Activated naive CD8-positive, alpha-beta T cell (primary cell): ENCODE results near the gene ANXA5.

ENCODE experiments used
- H3K27ac Mint-ChIP-seq: one replicate; pipeline ENCODE4 v1.8.0; 2021; ENCODE audit warnings: mixed read lengths
- H3K27me3 Mint-ChIP-seq: one replicate; pipeline ENCODE4 v1.8.0; 2021; ENCODE audit warnings: mixed read lengths
- H3K36me3 Mint-ChIP-seq: one replicate; pipeline ENCODE4 v1.8.0; 2021; ENCODE audit warnings: mixed read lengths
- H3K4me1 Mint-ChIP-seq: one replicate; pipeline ENCODE4 v1.8.0; 2021; ENCODE audit warnings: low read depth, mixed read lengths
- H3K4me3 Mint-ChIP-seq: one replicate; pipeline ENCODE4 v1.8.0; 2021; ENCODE audit warnings: mild to moderate bottlenecking, mixed read lengths
- H3K9me3 Mint-ChIP-seq: one replicate; pipeline ENCODE4 v1.8.0; 2021; ENCODE audit warnings: low read depth, mixed read lengths

Gene ANXA5

DNA sequence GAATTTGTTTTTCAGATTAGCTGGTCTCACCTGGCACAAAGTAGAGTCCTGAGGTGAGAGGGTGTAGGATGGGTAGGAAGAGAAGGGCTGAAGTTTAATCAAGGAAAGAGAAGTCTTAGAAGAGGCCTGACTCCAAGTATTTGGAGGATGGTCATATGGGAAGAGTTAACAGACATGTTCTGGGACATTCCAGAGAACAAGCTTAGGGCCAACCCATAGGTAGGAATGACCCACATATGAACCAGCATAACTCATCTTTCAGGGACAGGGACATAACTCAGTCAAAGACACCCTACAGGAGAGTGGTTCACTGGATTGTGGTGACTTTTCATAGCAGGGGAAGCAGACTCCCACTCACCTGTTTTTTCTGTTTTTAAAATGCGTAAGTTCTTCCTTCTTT is 27.9 kb upstream of the ANXA5 start:
- no peaks in the 10 kb centered on the region for H3K9me3 Mint-ChIP-seq
- no peaks in the 10 kb centered on the region for H3K36me3 Mint-ChIP-seq
- no peak overlapping the region for H3K4me3 Mint-ChIP-seq
- H3K27me3 Mint-ChIP-seq, result no peaks in the 10 kb centered on the region
- H3K4me1 Mint-ChIP-seq, result no peaks in the 10 kb centered on the region
- H3K27ac Mint-ChIP-seq, result no peak overlapping the region

DNA sequence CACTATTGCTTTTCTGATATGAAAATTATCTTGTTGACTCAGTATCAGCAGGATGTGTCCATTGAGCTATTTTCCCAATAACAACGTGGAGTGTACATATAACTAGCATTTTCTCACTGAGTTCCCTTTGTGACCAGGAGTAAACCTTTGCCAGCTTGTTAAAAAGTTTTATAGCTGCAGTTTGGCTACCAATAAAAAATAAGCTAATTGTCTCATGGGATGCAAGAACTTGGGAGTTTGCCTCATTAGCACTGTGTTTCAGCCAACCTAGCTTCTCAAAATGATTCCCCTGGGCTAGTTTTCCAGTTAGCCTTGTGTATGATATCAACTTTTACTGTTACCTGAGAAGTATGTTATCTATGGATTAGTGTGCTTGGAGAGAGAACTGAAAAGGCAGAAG is 24.9 kb upstream of the ANXA5 start:
- Mint-ChIP-seq H3K27ac (no peak overlapping the region), H3K9me3 (no peaks in the 10 kb centered on the region), H3K27me3 (peaks cover under 1% of the 10 kb centered on the region), H3K4me1 (no peaks in the 10 kb centered on the region), H3K36me3 (no peaks in the 10 kb centered on the region), H3K4me3 (no peak overlapping the region)

DNA sequence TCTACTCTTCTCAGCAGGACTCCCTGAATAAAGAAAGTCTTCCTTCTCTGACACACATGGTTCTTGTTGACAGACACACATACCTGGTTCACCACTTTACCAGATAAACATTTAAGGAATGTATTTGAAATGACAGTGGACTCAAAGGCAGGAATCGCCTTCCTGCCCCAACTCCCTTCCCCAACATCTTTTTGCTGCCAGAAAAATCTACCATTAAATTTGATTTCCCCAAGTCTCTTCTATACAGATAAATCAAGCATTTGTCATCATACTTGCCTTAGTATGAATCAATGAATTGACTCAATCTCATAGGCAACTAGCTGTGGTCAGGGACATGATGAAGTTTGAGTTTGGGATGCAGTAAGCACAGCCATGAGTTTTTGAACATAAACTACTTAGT is 23.3 kb upstream of the ANXA5 start:
- peaks cover 6% of the 10 kb centered on the region for H3K27me3 Mint-ChIP-seq
- H3K4me1 Mint-ChIP-seq, result no peaks in the 10 kb centered on the region
- H3K36me3 Mint-ChIP-seq, result no peaks in the 10 kb centered on the region
- H3K27ac Mint-ChIP-seq, result no peak overlapping the region
- H3K4me3 Mint-ChIP-seq, result no peak overlapping the region
- no peaks in the 10 kb centered on the region for H3K9me3 Mint-ChIP-seq

DNA sequence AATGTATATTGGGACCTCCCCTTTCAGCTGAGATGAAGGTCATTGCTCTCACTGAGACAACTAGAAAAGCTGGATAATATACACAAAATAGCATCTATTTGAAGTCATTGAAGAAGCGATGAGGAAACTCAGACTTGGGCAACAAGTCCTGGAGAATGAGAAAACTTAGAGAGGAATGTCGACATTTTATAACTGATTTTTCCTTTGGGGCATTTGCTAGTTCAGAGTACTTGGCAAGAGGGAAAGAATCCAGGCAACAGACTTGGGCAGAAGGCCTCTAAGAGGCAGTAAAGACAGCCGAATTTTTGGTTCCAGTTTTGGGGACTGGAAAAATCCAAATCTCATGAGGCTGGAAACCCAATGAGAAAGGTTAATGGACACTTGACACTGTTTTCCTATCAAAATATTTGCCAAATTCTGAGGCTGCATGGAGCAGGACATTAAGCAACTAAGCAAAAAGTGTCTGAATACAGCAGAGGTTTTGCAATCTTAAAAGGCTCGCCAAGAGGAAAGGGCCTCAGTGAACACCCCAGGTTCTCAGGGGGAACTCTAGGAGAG is 21.0 kb upstream of the ANXA5 start:
- H3K4me1 Mint-ChIP-seq, result no peaks in the 10 kb centered on the region
- H3K27me3 Mint-ChIP-seq, result peaks cover 11% of the 10 kb centered on the region
- no peak overlapping the region for H3K27ac Mint-ChIP-seq
- no peak overlapping the region for H3K4me3 Mint-ChIP-seq
- H3K36me3 Mint-ChIP-seq, result no peaks in the 10 kb centered on the region
- H3K9me3 Mint-ChIP-seq, result no peaks in the 10 kb centered on the region

GRCh38 chr4:121714548-121714947 is 17.8 kb upstream of the ANXA5 start:
- peaks cover 8% of the 10 kb centered on the region for H3K4me1 Mint-ChIP-seq
- H3K27ac Mint-ChIP-seq, result no peak overlapping the region
- H3K36me3 Mint-ChIP-seq, result no peaks in the 10 kb centered on the region
- no peaks in the 10 kb centered on the region for H3K9me3 Mint-ChIP-seq
- H3K27me3 Mint-ChIP-seq, result peaks cover 27% of the 10 kb centered on the region
- no peak overlapping the region for H3K4me3 Mint-ChIP-seq

GRCh38 chr4:121712783-121713182 is 16.0 kb upstream of the ANXA5 start:
- Mint-ChIP-seq H3K4me1 (peaks cover 8% of the 10 kb centered on the region), H3K36me3 (no peaks in the 10 kb centered on the region), H3K27me3 (peaks cover 33% of the 10 kb centered on the region), H3K4me3 (no peak overlapping the region), H3K9me3 (no peaks in the 10 kb centered on the region), H3K27ac (no peak overlapping the region)

DNA sequence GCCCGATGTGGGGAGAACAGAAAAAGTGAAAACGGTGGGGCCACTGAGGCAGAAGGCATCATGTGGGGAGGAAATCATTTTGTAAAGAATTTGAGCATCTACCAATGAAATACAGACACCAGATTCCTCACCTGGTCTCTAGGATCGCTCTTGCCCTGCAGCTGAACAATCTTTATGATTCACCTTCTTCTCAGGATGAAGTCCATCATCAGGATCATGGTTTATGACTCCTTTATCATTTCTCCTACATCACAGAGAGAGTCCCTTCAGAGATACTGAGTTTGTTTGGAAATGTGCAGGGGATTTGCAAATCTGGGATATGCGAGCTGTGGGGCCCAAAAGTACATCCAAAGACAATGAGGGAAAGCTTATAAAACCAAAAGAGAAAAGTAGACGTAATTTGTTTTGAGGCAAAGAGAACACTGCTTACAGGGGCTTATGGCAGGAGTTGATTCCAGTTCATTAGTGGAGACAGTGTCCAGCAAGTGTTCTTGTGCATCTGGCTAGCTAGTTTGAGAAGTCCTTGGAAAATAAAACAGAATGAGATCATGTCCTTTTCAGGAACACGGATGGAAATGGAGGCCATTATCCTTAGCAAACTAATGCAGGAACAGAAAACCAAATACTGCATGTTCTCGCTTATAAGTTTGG is 15.3 kb upstream of the ANXA5 start:
- Mint-ChIP-seq H3K4me3 (no peak overlapping the region), H3K9me3 (no peaks in the 10 kb centered on the region), H3K36me3 (no peaks in the 10 kb centered on the region), H3K27me3 (peaks cover 33% of the 10 kb centered on the region), H3K27ac (no peak overlapping the region), H3K4me1 (peaks cover 12% of the 10 kb centered on the region)

DNA sequence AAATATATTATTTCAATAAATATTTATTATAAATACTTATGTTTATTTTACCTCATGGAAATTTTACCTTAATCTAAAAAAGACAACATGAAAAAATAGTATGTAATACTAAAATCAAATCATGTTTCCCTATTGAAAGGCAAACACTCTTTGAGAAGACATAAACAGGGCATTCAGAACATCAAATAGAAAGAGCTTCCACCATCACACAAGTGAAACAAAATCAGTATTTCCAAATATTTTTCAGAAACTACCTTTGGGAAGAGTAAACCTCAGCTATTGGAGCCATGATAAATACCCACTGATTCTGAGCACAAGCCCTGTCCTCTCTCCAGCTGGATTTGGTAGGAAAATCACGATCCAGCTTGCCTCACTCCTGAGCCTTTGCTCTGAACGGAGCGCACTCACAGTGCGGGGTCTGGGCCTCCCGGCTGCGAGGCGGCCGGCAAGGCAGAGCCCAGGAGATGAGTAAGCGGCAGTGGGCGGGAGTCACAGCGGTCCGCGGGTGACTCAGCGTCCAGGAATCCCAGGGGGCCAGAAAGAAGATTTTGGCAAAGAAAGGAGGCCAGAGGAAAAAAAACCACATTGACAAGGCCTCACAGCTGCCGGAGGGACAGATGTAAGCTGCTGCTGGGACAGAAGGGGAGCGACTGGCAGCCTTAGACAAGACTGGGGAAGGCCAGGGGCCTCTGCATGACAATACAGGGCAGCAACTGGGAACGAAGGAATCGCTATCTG is 14.7 kb upstream of the ANXA5 start:
- no peaks in the 10 kb centered on the region for H3K9me3 Mint-ChIP-seq
- H3K27me3 Mint-ChIP-seq, result peaks cover 33% of the 10 kb centered on the region
- no peak overlapping the region for H3K27ac Mint-ChIP-seq
- H3K36me3 Mint-ChIP-seq, result no peaks in the 10 kb centered on the region
- H3K4me3 Mint-ChIP-seq, result no peak overlapping the region
- peaks cover 18% of the 10 kb centered on the region for H3K4me1 Mint-ChIP-seq

- no peaks in the 10 kb centered on the region for H3K9me3 Mint-ChIP-seq
- no peak overlapping the region for H3K4me3 Mint-ChIP-seq
- peaks cover 31% of the 10 kb centered on the region for H3K27me3 Mint-ChIP-seq
- no peak overlapping the region for H3K27ac Mint-ChIP-seq
- peaks cover 20% of the 10 kb centered on the region for H3K4me1 Mint-ChIP-seq
- no peaks in the 10 kb centered on the region for H3K36me3 Mint-ChIP-seq
These were observed 13.1 kb upstream of the ANXA5 start for GRCh38 chr4:121709766-121710405.

DNA sequence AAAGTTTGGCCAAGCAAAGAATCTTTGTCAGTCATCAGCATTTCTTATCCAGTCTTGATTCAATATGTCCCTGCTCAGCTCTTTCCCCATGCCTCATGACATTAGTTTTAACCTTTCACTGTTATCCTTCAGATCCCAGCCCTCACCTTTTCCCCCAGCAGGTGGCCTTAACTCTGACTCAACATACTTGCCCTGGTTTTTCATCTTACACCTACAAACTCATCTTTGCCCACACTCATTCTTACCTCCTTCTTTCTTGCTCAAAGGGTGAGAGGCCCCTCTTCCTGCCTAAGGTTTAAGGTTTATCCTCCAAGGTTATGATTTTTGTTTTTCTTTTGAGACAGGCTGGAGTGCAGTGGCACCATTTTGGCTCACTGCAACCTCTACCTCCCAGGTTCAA is 10.6 kb upstream of the ANXA5 start:
- Mint-ChIP-seq H3K36me3 (no peaks in the 10 kb centered on the region), H3K27ac (no peak overlapping the region), H3K27me3 (peaks cover 23% of the 10 kb centered on the region), H3K4me1 (peaks cover 20% of the 10 kb centered on the region), H3K9me3 (no peaks in the 10 kb centered on the region), H3K4me3 (peak overlapping the region; percentile 24)

- no peak overlapping the region for H3K4me3 Mint-ChIP-seq
- H3K27ac Mint-ChIP-seq, result peak overlapping the region; percentile 67
- H3K4me1 Mint-ChIP-seq, result peaks cover 18% of the 10 kb centered on the region
- H3K36me3 Mint-ChIP-seq, result no peaks in the 10 kb centered on the region
- H3K27me3 Mint-ChIP-seq, result peaks cover 18% of the 10 kb centered on the region
- H3K9me3 Mint-ChIP-seq, result no peaks in the 10 kb centered on the region
These were observed 9.8 kb upstream of the ANXA5 start for GRCh38 chr4:121706595-121707021.

DNA sequence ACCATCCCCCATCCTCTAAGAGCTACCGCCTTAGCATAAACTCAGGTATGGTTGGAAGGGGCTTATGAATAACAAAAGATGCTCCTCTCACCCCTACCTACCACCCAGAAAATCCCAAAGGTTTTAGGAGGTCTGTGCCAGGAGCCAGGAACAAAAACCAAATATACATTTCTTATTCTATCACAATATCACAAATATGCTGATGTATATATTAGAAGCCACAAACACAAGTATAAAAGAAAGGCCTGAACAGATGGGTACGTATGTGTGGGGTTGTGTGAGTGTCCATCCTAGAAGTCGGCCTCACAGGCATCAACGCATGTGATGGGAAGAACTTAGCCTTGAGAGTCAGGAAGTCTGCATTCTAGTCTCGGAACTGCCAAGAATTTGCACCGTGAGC is 8.7 kb upstream of the ANXA5 start:
- Mint-ChIP-seq H3K27ac (no peak overlapping the region), H3K9me3 (no peaks in the 10 kb centered on the region), H3K4me3 (no peak overlapping the region), H3K4me1 (peaks cover 12% of the 10 kb centered on the region), H3K36me3 (no peaks in the 10 kb centered on the region), H3K27me3 (peaks cover 13% of the 10 kb centered on the region)

DNA sequence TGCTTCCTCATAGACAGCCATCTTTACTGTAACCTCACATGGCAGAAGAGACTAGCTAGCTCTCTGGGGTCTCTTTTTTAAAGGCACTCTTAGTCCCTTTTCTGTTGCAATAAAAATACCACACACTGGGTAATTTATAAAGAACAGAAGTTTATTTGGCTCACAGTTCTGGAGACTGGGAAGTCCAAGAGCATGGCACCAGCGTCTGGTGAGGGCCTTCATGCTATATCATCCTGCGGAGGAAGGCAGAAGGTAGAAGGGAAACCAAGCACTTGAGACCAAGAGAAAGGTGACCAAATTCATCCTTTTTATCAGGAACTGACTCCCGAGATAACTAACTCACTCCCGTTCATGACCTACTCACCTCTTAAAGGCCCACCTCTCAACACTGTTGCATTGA is 5.4 kb upstream of the ANXA5 start:
- H3K27ac Mint-ChIP-seq, result no peak overlapping the region
- H3K27me3 Mint-ChIP-seq, result peaks cover 6% of the 10 kb centered on the region
- no peaks in the 10 kb centered on the region for H3K9me3 Mint-ChIP-seq
- no peak overlapping the region for H3K4me3 Mint-ChIP-seq
- H3K4me1 Mint-ChIP-seq, result peaks cover 18% of the 10 kb centered on the region
- no peaks in the 10 kb centered on the region for H3K36me3 Mint-ChIP-seq

- Mint-ChIP-seq H3K4me1 (peaks cover 10% of the 10 kb centered on the region), H3K36me3 (no peaks in the 10 kb centered on the region), H3K9me3 (no peaks in the 10 kb centered on the region), H3K4me3 (no peak overlapping the region), H3K27me3 (peaks cover 4% of the 10 kb centered on the region), H3K27ac (no peak overlapping the region)
These were observed 4.5 kb upstream of the ANXA5 start for GRCh38 chr4:121701263-121701662.

DNA sequence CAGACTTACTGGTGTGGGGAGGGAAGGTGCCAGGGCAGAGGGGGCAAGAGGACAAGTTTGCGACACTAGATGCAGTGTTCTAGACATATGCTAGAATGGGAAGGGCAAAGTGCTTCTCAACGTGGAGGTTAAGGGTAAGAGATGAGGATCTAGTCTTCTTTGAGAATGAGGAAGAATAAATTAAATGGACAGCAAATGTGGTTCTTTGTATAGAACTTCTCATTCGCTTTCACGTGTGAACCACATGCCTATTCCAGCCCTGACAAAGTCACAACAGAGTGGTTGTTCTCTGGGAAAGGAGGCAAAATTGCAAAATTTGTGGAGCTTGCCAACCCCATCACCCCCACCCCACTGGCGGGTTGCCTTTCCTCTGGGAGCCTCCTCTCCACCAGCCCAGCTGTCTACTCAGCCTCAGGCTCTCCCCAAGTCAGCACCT is 1.5 kb upstream of the ANXA5 start:
- peaks cover 26% of the 10 kb centered on the region for H3K4me1 Mint-ChIP-seq
- no peak overlapping the region for H3K27ac Mint-ChIP-seq
- no peaks in the 10 kb centered on the region for H3K36me3 Mint-ChIP-seq
- peak overlapping the region; percentile 90 for H3K4me3 Mint-ChIP-seq
- no peaks in the 10 kb centered on the region for H3K9me3 Mint-ChIP-seq
- H3K27me3 Mint-ChIP-seq, result peaks cover 2% of the 10 kb centered on the region
